ENCODE measurements around the gene DCLRE1A.

DNA sequence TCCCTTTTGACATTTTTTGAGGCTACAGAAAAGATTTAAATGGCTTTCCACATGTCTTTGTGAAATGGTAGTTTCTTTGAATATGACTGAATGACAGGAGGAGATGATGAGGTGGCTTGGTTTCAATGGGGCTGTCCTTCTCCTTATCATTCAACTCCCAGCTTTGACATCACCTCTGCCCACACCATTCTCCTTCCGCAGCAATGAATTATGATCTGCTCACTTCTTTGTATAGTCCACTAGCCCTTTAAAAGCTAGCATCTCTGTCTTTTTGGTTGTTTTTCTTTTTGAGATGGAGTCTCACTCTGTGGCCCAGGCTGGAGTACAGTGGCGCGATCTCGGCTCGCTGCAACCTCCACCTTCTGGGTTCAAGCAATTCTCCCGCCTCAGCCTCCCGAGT, 31.7 kb downstream of the DCLRE1A start:
- TF ChIP-seq, protein P1, sequence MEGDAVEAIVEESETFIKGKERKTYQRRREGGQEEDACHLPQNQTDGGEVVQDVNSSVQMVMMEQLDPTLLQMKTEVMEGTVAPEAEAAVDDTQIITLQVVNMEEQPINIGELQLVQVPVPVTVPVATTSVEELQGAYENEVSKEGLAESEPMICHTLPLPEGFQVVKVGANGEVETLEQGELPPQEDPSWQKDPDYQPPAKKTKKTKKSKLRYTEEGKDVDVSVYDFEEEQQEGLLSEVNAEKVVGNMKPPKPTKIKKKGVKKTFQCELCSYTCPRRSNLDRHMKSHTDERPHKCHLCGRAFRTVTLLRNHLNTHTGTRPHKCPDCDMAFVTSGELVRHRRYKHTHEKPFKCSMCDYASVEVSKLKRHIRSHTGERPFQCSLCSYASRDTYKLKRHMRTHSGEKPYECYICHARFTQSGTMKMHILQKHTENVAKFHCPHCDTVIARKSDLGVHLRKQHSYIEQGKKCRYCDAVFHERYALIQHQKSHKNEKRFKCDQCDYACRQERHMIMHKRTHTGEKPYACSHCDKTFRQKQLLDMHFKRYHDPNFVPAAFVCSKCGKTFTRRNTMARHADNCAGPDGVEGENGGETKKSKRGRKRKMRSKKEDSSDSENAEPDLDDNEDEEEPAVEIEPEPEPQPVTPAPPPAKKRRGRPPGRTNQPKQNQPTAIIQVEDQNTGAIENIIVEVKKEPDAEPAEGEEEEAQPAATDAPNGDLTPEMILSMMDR (IDR thresholded peaks at IDR 0.05) = no peak
- no peak for TF ChIP-seq EZH2 (IDR thresholded peaks at IDR 0.05; ENCODE audit: borderline replicate concordance, insufficient read depth, low read depth, low read length, poor library complexity, severe bottlenecking)

Measured in B cell (primary cell).